RWPE2 (cell line): ENCODE data around the gene LINGO1.

Source experiments
- ATAC-seq: fragments of 200-7000 bp; cut with Tn5 transposase; 3 replicates; pipeline ENCODE4 v1.9.1; 2021; ENCODE audit warnings: low read depth
- DNase-seq: peaks from one replicate; pipeline ENCODE4 v3.0.0-alpha.2; 2020; ENCODE audit warnings: low spot score
- H3K27ac ChIP-seq: fragments of 450-650 bp; 2 replicates; pipeline ENCODE4 v1.5.1; 2017; ENCODE audit warnings: mild to moderate bottlenecking; ENCODE audit not compliant: poor library complexity, severe bottlenecking
- H3K27me3 ChIP-seq: fragments of 250-450 bp; sonication (Bioruptor Pico); 2 replicates; pipeline ENCODE4 v1.5.1; 2021; ENCODE audit warnings: mild to moderate bottlenecking, moderate library complexity; ENCODE audit not compliant: insufficient read depth, poor library complexity, severe bottlenecking
- H3K36me3 ChIP-seq: fragments of 250-450 bp; sonication (Bioruptor Pico); 2 replicates; pipeline ENCODE4 v1.5.1; 2020; ENCODE audit warnings: low read depth, mild to moderate bottlenecking, moderate library complexity
- H3K4me1 ChIP-seq: fragments of 250-450 bp; sonication (Bioruptor Pico); 2 replicates; pipeline ENCODE4 v1.5.1; 2021; ENCODE audit warnings: mild to moderate bottlenecking, moderate library complexity; ENCODE audit not compliant: insufficient read depth, poor library complexity, severe bottlenecking
- H3K4me3 ChIP-seq: fragments of 250-450 bp; sonication (Bioruptor Pico); 2 replicates; pipeline ENCODE4 v1.5.1; 2021; ENCODE audit warnings: mild to moderate bottlenecking, moderate library complexity; ENCODE audit not compliant: severe bottlenecking
- H3K9me3 ChIP-seq: fragments of 250-450 bp; sonication (Bioruptor Pico); 2 replicates; pipeline ENCODE4 v1.5.1; 2021; ENCODE audit warnings: mild to moderate bottlenecking, moderate library complexity; ENCODE audit not compliant: severe bottlenecking
- TF ChIP-seq, protein P1 (sequence below): fragments of 450-650 bp; IDR thresholded peaks from one replicate; pipeline ENCODE4 v1.5.1; 2017; ENCODE audit warnings: mild to moderate bottlenecking, moderate library complexity; ENCODE audit not compliant: poor library complexity, severe bottlenecking

Gene LINGO1

DNA sequence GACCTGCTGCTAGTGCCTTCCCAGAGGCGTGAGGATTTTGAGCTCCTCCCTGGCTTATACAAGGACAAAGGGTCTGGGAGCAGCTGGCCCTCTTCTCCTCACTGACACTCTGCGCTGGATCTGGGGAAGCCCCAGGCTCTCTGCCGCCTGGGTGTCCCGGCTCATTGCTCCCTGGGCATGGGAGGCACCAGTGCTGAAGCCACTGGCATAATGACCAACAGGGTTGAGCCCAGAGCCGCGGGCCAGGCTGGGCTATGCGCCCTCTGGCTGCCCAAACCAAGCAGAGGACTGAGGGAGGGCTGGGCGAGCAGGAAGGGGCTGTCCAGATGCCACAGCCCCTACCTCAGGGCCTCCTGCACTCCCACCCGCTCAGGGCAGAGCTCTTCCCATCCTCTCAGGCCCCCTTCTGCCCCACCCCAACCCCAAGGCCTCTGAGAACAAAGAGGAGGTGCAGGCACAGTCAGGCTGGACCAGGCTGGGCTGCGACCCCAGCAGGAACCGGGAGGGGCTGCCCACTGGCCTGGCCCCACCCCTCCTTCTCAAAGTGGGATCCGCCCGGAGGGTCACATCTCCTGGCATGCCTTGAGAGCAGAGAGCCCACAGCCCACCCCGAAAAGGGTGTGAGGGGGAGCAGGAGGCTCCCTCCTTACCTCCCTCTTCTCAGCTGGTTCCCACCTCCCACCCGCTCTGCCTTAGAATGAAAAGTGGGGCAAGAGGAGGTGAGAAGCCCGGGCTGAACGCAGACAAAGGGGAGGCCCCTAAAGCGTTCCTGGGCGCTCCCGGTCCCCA, 1.6 kb downstream of the LINGO1 start:
- no peak overlapping the region for H3K4me3 ChIP-seq
- no peak overlapping the region for H3K27ac ChIP-seq
- no peaks in the 10 kb centered on the region for H3K4me1 ChIP-seq
- DNase-seq (no peak), ATAC-seq (no peak)
- TF ChIP-seq, protein P1, sequence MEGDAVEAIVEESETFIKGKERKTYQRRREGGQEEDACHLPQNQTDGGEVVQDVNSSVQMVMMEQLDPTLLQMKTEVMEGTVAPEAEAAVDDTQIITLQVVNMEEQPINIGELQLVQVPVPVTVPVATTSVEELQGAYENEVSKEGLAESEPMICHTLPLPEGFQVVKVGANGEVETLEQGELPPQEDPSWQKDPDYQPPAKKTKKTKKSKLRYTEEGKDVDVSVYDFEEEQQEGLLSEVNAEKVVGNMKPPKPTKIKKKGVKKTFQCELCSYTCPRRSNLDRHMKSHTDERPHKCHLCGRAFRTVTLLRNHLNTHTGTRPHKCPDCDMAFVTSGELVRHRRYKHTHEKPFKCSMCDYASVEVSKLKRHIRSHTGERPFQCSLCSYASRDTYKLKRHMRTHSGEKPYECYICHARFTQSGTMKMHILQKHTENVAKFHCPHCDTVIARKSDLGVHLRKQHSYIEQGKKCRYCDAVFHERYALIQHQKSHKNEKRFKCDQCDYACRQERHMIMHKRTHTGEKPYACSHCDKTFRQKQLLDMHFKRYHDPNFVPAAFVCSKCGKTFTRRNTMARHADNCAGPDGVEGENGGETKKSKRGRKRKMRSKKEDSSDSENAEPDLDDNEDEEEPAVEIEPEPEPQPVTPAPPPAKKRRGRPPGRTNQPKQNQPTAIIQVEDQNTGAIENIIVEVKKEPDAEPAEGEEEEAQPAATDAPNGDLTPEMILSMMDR = no peak
- no peaks in the 10 kb centered on the region for H3K9me3 ChIP-seq
- H3K36me3 ChIP-seq = no peaks in the 10 kb centered on the region
- peaks cover 34% of the 10 kb centered on the region for H3K27me3 ChIP-seq

DNA sequence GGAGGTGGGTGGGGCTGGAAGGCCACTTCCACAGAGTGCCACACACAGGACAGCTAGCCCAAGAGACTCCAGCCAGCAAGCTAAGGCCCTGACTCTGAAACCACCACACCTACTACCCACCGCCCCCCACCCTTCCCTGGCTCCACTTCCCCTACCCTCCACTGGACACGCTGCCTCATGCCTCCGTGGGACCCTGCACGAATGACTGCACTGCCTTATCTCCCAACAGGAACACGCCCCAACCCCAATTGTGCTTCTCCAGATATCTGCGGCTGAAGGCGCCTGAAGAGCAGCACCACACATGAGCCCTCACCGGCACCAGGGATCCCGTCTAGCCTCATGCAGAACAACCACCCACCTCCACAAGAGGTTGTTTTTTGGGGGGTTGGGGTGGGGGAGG, 2.7 kb downstream of the LINGO1 start:
- H3K4me1 ChIP-seq = no peaks in the 10 kb centered on the region
- no peaks in the 10 kb centered on the region for H3K9me3 ChIP-seq
- H3K4me3 ChIP-seq = no peak overlapping the region
- TF ChIP-seq, protein P1 = no peak
- no peak for DNase-seq
- no peaks in the 10 kb centered on the region for H3K36me3 ChIP-seq
- no peak overlapping the region for H3K27ac ChIP-seq
- ATAC-seq = no peak
- H3K27me3 ChIP-seq = peaks cover 37% of the 10 kb centered on the region

DNA sequence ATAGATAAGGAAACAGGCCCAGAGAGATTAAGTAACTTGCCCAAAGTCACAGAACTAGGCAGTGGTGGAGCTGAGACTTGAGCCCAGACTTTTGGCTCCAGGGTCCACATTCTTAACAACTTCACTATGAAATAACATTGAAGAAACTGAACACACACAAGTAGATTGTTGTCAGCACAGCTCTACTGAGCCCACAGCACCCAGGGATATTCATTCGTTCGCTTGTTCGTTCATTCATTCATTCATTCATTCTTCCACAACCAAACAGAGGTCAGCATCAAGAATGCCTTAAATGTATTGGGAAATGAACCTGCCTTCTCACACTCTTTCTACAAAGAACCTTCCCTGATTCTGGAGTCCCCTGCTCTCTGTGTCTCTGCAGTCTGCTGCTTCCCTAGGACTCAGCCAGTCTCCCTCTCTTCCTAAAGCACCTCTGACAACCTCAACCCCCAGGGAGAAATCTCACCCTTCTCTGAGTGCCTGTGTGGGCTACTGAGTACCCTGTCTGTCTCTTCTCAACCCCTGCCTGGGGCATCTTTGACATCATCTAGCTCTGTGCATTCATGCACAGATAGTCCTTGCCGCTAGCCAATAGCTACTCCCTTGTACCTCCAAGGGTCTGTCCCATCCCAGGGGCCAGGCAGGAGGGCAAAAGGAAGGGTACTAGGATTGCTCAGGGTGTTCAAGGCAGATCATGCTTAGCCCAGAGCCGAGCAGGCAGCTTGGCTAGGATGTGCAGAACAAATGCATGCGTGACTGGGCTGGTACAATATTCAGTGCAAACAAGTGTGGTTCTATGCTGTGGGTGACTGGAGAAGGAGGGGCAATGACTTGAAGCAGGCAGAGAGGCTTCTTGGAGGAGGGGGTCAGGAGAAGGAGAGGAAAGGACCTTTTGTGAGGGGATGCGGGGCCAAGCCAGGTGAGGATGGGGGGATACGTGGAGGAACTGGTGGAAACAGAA, 3.4 kb downstream of the LINGO1 start:
- DNase-seq (no peak), ATAC-seq (no peak)
- H3K4me1 ChIP-seq = no peaks in the 10 kb centered on the region
- no peak overlapping the region for H3K4me3 ChIP-seq
- no peaks in the 10 kb centered on the region for H3K9me3 ChIP-seq
- no peaks in the 10 kb centered on the region for H3K36me3 ChIP-seq
- TF ChIP-seq, protein P1 = no peak
- H3K27ac ChIP-seq = no peak overlapping the region
- H3K27me3 ChIP-seq = peaks cover 38% of the 10 kb centered on the region

DNA sequence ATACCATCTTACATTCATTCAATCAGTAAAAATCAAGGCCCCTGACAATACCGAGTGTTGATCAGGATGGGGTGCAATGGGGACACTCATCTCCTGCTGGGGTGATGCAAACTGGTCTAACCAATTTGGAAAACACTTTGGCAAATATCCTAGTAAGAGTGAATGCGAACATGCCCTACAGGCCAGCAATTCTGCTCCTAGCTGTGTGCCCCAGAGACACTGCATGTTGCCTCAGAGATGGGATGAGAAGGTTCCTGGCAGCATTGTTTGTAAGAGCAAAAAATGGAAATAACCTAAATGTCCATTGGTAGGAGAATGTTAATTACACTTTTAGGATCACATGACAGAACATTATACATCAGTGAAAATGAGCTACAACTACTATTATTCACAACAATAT, 4.7 kb downstream of the LINGO1 start:
- no peak overlapping the region for H3K27ac ChIP-seq
- no peaks in the 10 kb centered on the region for H3K36me3 ChIP-seq
- H3K4me1 ChIP-seq = no peaks in the 10 kb centered on the region
- H3K4me3 ChIP-seq = no peak overlapping the region
- no peaks in the 10 kb centered on the region for H3K9me3 ChIP-seq
- TF ChIP-seq, protein P1 = no peak
- peaks cover 34% of the 10 kb centered on the region for H3K27me3 ChIP-seq
- ATAC-seq (no peak), DNase-seq (no peak)
